Ishikawa (cell line): Measurements from ENCODE around the gene HEATR3.

Experiments used
- CEBPB ChIP-seq: IDR thresholded peaks from 2 replicates; pipeline ENCODE4 v1.6.1; 2012
- EGR1 ChIP-seq: IDR thresholded peaks from 2 replicates; pipeline ENCODE4 v1.6.1; 2012
- EP300 ChIP-seq: IDR thresholded peaks from 2 replicates; pipeline ENCODE4 v1.6.1; 2012; ENCODE audit warnings: borderline replicate concordance
- FOXM1 ChIP-seq: IDR thresholded peaks from 2 replicates; pipeline ENCODE4 v1.6.1; 2012; ENCODE audit warnings: low read depth, borderline replicate concordance
- NFIC ChIP-seq: IDR thresholded peaks from 2 replicates; pipeline ENCODE4 v1.6.1; 2012
- YY1 ChIP-seq: IDR thresholded peaks from 2 replicates; pipeline ENCODE4 v1.6.1; 2012; ENCODE audit warnings: low read depth
- ZBTB7A ChIP-seq: IDR thresholded peaks from 2 replicates; pipeline ENCODE4 v1.6.1; 2012; ENCODE audit warnings: low read depth
- TF ChIP-seq, protein P1 (sequence below): IDR thresholded peaks from 2 replicates; pipeline ENCODE4 v1.6.1; 2012
- TF ChIP-seq, protein P2 (sequence below): IDR thresholded peaks from 2 replicates; pipeline ENCODE4 v1.6.1; 2012; ENCODE audit warnings: low read depth, mild to moderate bottlenecking

DNA sequence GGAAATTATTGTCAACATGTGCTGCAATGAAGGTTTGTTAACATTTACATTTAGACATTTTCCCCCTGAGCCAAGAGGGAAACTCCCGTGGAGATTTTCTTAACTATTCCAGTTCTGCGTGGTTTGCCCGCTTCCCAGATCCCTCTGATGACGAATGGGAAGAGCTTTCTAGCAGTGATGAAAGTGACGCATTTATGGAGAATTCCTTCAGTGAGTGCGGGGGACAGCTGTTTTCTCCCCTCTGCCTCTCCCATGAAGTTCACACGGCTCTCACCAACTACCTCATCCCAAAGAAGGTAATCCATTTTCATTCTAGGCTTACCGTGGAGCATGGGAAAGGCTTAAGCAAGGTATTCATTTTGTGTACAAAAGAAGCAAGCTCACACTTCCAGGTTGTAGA is 18.2 kb downstream of the HEATR3 start:
- TF ChIP-seq CEBPB (no peak), ZBTB7A (no peak), FOXM1 (no peak), NFIC (no peak), YY1 (no peak), EP300 (no peak), EGR1 (no peak)
- TF ChIP-seq, protein P1, sequence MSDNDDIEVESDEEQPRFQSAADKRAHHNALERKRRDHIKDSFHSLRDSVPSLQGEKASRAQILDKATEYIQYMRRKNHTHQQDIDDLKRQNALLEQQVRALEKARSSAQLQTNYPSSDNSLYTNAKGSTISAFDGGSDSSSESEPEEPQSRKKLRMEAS: no peak
- TF ChIP-seq, protein P2, sequence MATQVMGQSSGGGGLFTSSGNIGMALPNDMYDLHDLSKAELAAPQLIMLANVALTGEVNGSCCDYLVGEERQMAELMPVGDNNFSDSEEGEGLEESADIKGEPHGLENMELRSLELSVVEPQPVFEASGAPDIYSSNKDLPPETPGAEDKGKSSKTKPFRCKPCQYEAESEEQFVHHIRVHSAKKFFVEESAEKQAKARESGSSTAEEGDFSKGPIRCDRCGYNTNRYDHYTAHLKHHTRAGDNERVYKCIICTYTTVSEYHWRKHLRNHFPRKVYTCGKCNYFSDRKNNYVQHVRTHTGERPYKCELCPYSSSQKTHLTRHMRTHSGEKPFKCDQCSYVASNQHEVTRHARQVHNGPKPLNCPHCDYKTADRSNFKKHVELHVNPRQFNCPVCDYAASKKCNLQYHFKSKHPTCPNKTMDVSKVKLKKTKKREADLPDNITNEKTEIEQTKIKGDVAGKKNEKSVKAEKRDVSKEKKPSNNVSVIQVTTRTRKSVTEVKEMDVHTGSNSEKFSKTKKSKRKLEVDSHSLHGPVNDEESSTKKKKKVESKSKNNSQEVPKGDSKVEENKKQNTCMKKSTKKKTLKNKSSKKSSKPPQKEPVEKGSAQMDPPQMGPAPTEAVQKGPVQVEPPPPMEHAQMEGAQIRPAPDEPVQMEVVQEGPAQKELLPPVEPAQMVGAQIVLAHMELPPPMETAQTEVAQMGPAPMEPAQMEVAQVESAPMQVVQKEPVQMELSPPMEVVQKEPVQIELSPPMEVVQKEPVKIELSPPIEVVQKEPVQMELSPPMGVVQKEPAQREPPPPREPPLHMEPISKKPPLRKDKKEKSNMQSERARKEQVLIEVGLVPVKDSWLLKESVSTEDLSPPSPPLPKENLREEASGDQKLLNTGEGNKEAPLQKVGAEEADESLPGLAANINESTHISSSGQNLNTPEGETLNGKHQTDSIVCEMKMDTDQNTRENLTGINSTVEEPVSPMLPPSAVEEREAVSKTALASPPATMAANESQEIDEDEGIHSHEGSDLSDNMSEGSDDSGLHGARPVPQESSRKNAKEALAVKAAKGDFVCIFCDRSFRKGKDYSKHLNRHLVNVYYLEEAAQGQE: no peak
